Endodermal cell (in vitro differentiated cells): ENCODE data around the gene C2orf74. TPM values are rescaled to one million over a fixed set of nuclear protein-coding genes. Genes with fewer than 3 reads are reported as not detected.

Source experiments
- DNase-seq: peaks from one replicate; pipeline ENCODE4 v3.0.0-alpha.2; 2017
- H3K27ac ChIP-seq: 2 replicates; pipeline ENCODE4 v1.5.1; 2013; ENCODE audit warnings: mild to moderate bottlenecking, low read depth, low read length, moderate library complexity
- H3K27me3 ChIP-seq: 2 replicates; pipeline ENCODE4 v1.6.1; 2013; ENCODE audit warnings: mild to moderate bottlenecking, low read length, moderate library complexity; ENCODE audit not compliant: insufficient read depth, control insufficient read depth, poor library complexity, severe bottlenecking
- H3K36me3 ChIP-seq: 2 replicates; pipeline ENCODE4 v1.7.0; 2013; ENCODE audit warnings: mild to moderate bottlenecking, low read length, moderate library complexity; ENCODE audit not compliant: control insufficient read depth, insufficient read depth
- H3K4me1 ChIP-seq: one replicate; pipeline ENCODE4 v1.7.0; 2013; ENCODE audit warnings: low read length; ENCODE audit not compliant: control insufficient read depth, insufficient read depth
- H3K4me3 ChIP-seq: 2 replicates; pipeline ENCODE4 v1.5.1; 2013; ENCODE audit warnings: mild to moderate bottlenecking, low read length, moderate library complexity
- H3K9ac ChIP-seq: 2 replicates; pipeline ENCODE4 v1.6.1; 2013; ENCODE audit warnings: mild to moderate bottlenecking, low read length, moderate library complexity; ENCODE audit not compliant: poor library complexity, severe bottlenecking; ENCODE audit errors: extremely low read depth
- H3K9me3 ChIP-seq: 2 replicates; pipeline ENCODE4 v1.6.1; 2013; ENCODE audit warnings: mild to moderate bottlenecking, low read length, moderate library complexity; ENCODE audit not compliant: control insufficient read depth
- H3K27ac Mint-ChIP-seq: 2 replicates; pipeline ENCODE4 v1.8.0; 2020; ENCODE audit warnings: mixed read lengths
- H3K27me3 Mint-ChIP-seq: 2 replicates; pipeline ENCODE4 v1.8.0; 2021; ENCODE audit warnings: mild to moderate bottlenecking, mixed read lengths; ENCODE audit not compliant: insufficient read depth
- H3K36me3 Mint-ChIP-seq: 2 replicates; pipeline ENCODE4 v1.8.0; 2020; ENCODE audit warnings: low read depth, mixed read lengths
- H3K4me1 Mint-ChIP-seq: 2 replicates; pipeline ENCODE4 v1.8.0; 2020; ENCODE audit warnings: mixed read lengths
- H3K4me3 Mint-ChIP-seq: 2 replicates; pipeline ENCODE4 v1.8.0; 2020; ENCODE audit warnings: mild to moderate bottlenecking, moderate library complexity, mixed read lengths
- H3K9me3 Mint-ChIP-seq: 2 replicates; pipeline ENCODE4 v1.8.0; 2020; ENCODE audit warnings: mild to moderate bottlenecking, mixed read lengths
- WGBS, 2 experiments: methylation state at CpG; one replicate each; pipeline versions ENCODE4 v1.1.5 to v1.1.7; 2013; ENCODE audit warnings: missing lambda C conversion rate in 2 of 2, mixed read lengths in 1 of 2; ENCODE audit not compliant: insufficient coverage in 1 of 2, insufficient read length in 1 of 2; 5-methylcytosine and 5-hydroxymethylcytosine counted together
- total RNA-seq, 2 donors: library from RNA; stranded (reverse); fragmentation: NEBNext Ultra II Directional in 1 of 2; extraction: Animal tissue kit (Norgen Biotek cat#: 25700) in 1 of 2; gene quantifications; 2 replicates in 1 of 2; 3 replicates in 1 of 2; pipeline ENCODE4 v1.2.1, GENCODE V29; 2021
- TF ChIP-seq, protein P1 (sequence below): fragments of 200-600 bp; sonication (generic); conservative IDR thresholded peaks from 2 replicates; pipeline ENCODE4 v1.5.0; 2021; ENCODE audit warnings: antibody characterized with exemption, mild to moderate bottlenecking

C2orf74 gene
- total RNA-seq, 2 donors from 2014 or later, result 10.2 to 15.7 TPM

DNA sequence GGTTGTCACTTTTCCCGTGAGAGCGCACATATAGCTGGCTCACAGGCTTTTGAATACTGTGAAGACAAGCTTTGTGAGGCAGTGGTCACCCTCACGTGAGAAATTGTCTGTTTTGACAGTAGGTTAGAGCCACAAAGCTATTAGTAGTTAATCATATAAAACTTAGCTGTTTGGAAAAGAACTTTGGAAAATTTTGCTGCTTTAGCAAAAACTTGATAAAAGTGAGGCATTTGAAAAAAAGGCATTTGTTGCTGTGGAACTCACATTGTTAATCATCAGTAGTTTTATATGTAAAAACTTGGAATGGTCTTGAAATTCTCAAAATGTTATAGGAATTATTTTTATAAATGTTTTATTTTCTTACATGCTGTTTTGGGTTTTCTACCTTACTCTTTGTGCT lies 22.3 kb downstream of the C2orf74 start:
- 96 to 99% methylated on average over 3 of the region's 3 CpGs for WGBS, 2 experiments
- Mint-ChIP-seq H3K27me3 (no peaks in the 10 kb centered on the region), H3K4me3 (no peak overlapping the region), H3K36me3 (peaks cover 92% of the 10 kb centered on the region), H3K4me1 (peaks cover 17% of the 10 kb centered on the region), H3K9me3 (no peaks in the 10 kb centered on the region), H3K27ac (no peak overlapping the region)
- peaks cover 99% of the 10 kb centered on the region for H3K36me3 ChIP-seq
- no peak overlapping the region for H3K27ac ChIP-seq
- TF ChIP-seq, protein P1, sequence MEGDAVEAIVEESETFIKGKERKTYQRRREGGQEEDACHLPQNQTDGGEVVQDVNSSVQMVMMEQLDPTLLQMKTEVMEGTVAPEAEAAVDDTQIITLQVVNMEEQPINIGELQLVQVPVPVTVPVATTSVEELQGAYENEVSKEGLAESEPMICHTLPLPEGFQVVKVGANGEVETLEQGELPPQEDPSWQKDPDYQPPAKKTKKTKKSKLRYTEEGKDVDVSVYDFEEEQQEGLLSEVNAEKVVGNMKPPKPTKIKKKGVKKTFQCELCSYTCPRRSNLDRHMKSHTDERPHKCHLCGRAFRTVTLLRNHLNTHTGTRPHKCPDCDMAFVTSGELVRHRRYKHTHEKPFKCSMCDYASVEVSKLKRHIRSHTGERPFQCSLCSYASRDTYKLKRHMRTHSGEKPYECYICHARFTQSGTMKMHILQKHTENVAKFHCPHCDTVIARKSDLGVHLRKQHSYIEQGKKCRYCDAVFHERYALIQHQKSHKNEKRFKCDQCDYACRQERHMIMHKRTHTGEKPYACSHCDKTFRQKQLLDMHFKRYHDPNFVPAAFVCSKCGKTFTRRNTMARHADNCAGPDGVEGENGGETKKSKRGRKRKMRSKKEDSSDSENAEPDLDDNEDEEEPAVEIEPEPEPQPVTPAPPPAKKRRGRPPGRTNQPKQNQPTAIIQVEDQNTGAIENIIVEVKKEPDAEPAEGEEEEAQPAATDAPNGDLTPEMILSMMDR, result no peak
- H3K4me3 ChIP-seq, result no peak overlapping the region
- H3K9ac ChIP-seq, result no peak overlapping the region
- no peaks in the 10 kb centered on the region for H3K9me3 ChIP-seq
- no peak for DNase-seq
- H3K27me3 ChIP-seq, result no peaks in the 10 kb centered on the region
- peaks cover 13% of the 10 kb centered on the region for H3K4me1 ChIP-seq

DNA sequence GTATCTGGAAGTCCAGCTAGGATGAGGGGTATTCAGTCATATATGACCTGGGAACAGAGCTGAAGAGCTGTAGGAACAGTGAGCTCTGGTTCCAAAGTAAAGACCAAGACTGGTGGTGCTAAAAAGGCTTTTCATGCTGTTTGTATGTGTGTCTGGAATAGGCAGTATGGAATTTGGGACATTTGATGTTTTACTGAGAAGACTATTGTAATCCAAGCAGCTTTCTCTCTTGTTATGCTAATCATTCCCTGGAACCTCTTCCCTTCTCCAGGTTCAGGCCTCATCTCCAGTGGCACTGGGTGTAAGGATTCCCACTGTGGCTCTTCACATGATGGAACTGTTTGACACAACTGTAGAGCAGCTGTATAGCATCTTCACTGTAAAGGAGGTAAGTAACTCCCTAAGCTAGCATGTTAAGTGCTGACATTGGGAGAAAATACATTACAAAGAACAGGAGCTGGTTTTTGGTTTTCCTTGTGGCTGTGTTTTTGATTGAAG lies 23.3 kb downstream of the C2orf74 start:
- Mint-ChIP-seq H3K36me3 (peaks cover 93% of the 10 kb centered on the region), H3K4me3 (no peak overlapping the region), H3K4me1 (peaks cover 7% of the 10 kb centered on the region), H3K27ac (peak overlapping the region; percentile 46), H3K27me3 (no peaks in the 10 kb centered on the region), H3K9me3 (no peaks in the 10 kb centered on the region)
- Histone ChIP-seq H3K36me3 (peaks cover 99% of the 10 kb centered on the region), H3K27me3 (no peaks in the 10 kb centered on the region), H3K9ac (no peak overlapping the region), H3K9me3 (no peaks in the 10 kb centered on the region), H3K27ac (no peak overlapping the region), H3K4me1 (peaks cover 3% of the 10 kb centered on the region), H3K4me3 (no peak overlapping the region)
- TF ChIP-seq, protein P1, result no peak
- no peak for DNase-seq

DNA sequence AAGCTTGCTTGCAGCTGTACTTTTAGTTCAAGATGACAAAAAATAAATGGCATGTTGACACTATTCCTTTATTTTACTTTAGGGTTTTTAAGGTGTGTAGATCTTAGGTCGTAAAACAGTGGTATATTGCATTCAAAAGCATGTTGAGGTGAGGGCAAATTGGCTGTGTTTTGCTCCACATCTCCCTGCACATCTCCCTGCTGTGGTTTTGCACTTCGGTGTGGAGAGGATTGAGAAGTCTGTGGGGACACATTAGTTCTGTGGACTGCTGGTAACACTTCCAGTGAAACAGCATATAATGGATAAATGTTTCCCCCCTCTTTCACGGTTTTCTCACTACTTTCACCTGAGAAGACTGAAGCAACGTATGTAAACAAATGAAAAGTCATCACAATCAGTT lies 25.1 kb downstream of the C2orf74 start:
- 96% methylated on average over 4 of the region's 4 CpGs; no CpG with 5 or more reads in 1 of the 2 experiments for WGBS, 2 experiments
- Histone ChIP-seq H3K9ac (no peak overlapping the region), H3K27ac (no peak overlapping the region), H3K4me3 (no peak overlapping the region), H3K36me3 (peaks cover 96% of the 10 kb centered on the region), H3K9me3 (no peaks in the 10 kb centered on the region), H3K4me1 (no peaks in the 10 kb centered on the region), H3K27me3 (no peaks in the 10 kb centered on the region)
- H3K27ac Mint-ChIP-seq, result peak overlapping the region; percentile 54
- H3K27me3 Mint-ChIP-seq, result no peaks in the 10 kb centered on the region
- H3K4me3 Mint-ChIP-seq, result no peak overlapping the region
- DNase-seq, result no peak
- H3K4me1 Mint-ChIP-seq, result no peaks in the 10 kb centered on the region
- no peaks in the 10 kb centered on the region for H3K9me3 Mint-ChIP-seq
- H3K36me3 Mint-ChIP-seq, result peaks cover 86% of the 10 kb centered on the region
- TF ChIP-seq, protein P1, result no peak
